Activated T-cell treated with anti-CD3 and anti-CD28 coated beads for 1 hour (primary cell): ENCODE measurements around the gene KBTBD4.

ENCODE experiments used
- DNase-seq: peaks from one replicate; pipeline ENCODE4 v3.0.0-alpha.2; 2020; ENCODE audit warnings: low read depth

The KBTBD4 gene

DNA sequence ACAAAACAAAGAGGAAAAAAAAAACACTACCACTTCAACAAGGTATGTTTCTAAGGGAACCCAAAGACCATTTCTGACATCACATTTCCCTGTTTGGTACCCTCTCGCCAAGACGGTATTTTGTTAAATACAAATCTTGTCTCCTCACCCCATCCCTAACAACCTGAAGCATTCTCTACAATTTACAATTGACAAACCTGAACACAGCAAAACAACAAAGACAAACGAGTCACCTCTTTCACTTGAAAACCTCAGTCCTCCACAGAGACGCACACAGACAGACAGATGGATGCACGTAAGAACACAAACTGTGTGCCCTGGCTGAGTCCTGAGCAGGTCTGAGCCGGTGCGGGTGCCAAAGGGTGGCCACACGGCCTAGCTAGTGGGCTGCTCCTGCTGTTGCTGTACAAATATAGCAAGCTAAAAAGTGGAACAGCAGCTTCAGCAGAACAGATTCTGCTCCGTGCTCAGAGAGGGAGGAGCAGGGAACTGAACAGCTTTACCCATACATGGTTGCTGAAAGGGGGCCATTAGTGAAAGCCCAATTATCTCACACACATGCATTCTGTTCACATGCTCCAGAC lies 54.4 kb downstream of the KBTBD4 start:
- no peak for DNase-seq

DNA sequence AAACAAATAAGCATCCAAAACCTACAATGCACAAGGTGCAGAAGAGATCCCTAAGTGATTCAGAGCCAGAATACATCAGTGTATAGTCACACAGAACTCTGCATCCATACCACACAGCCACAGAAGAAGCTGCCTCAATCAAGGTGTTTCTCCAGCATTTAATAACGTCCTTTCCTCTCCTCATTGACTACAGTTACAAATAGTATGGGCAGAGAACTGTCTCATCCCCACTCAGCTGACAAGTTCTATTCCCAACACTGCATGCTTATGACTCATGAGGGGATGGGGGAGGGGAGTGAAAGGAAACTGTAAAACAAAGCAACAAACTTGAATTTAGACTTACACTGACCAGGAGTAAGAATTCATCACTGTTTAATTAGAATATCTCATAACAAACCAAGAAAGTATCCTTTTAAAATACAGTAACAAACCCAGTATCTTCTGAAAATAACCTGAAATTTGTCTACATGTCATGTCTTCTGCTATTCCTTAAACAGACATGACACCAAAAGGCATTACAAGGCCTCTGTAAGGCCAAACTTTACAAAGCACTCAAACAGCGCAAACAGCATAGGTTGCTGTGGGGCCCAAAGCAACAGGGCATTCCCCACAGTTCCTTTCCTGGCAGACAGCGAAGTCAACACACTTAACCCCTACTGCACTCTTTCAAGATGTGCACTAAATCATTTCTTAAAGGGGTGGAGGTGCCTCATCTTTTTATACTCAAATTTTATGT lies 55.1 kb downstream of the KBTBD4 start:
- peak; percentile 13 for DNase-seq
